Measurements from ENCODE around the gene ATG101. TPM values are rescaled to one million over a fixed set of nuclear protein-coding genes. Genes with fewer than 3 reads are reported as not detected.
"Not testable (repeated sequence)": the region's sequence is repeated elsewhere in the genome, so short reads cannot be mapped to it uniquely, and the experiment has no call there.

Gene ATG101
- total RNA-seq, 1 experiment from 2014 or later = 183 TPM

GRCh38 chr12:52086944-52087835, 17.4 kb downstream of the ATG101 start:
- in situ Hi-C loops (cut with HindIII; ENCODE audit: low pct_unique_long_range_greater_than_20kb, low sequenced_read_pairs) = no loop called here
- DNase-seq (ENCODE audit: low read depth) = no peak

GRCh38 chr12:52087961-52088820, 18.4 kb downstream of the ATG101 start:
- DNase-seq (ENCODE audit: low read depth) = no peak
- in situ Hi-C loops (cut with HindIII; ENCODE audit: low pct_unique_long_range_greater_than_20kb, low sequenced_read_pairs) = no loop called here

- in situ Hi-C loops (cut with HindIII; ENCODE audit: low pct_unique_long_range_greater_than_20kb, low sequenced_read_pairs) = no loop called here
- no peak for DNase-seq (ENCODE audit: low read depth)
Observed at GRCh38 chr12:52089491-52089890, 19.7 kb downstream of the ATG101 start.

- no peak for DNase-seq (ENCODE audit: low read depth)
- in situ Hi-C loops (cut with HindIII; ENCODE audit: low pct_unique_long_range_greater_than_20kb, low sequenced_read_pairs) = loop anchor here (5.0 kb wide), 1 partner anchor 68 kb away; no protein-coding TSS in a partner anchor
Observed at GRCh38 chr12:52090291-52090690, 20.5 kb downstream of the ATG101 start.

GRCh38 chr12:52091061-52091460, 21.3 kb downstream of the ATG101 start:
- no peak for DNase-seq (ENCODE audit: low read depth)
- in situ Hi-C loops (cut with HindIII; ENCODE audit: low pct_unique_long_range_greater_than_20kb, low sequenced_read_pairs) = loop anchor here (5.0 kb wide), 1 partner anchor 69 kb away; no protein-coding TSS in a partner anchor

GRCh38 chr12:52091869-52092268, 22.1 kb downstream of the ATG101 start:
- no peak for DNase-seq (ENCODE audit: low read depth)
- in situ Hi-C loops (cut with HindIII; ENCODE audit: low pct_unique_long_range_greater_than_20kb, low sequenced_read_pairs) = loop anchor here (5.0 kb wide), 1 partner anchor 70 kb away; no protein-coding TSS in a partner anchor

GRCh38 chr12:52093346-52093745, 23.6 kb downstream of the ATG101 start:
- DNase-seq (ENCODE audit: low read depth) = peak; percentile 24
- in situ Hi-C loops (cut with HindIII; ENCODE audit: low pct_unique_long_range_greater_than_20kb, low sequenced_read_pairs) = loop anchor here (5.0 kb wide), 1 partner anchor 71 kb away; no protein-coding TSS in a partner anchor

- in situ Hi-C loops (cut with HindIII; ENCODE audit: low pct_unique_long_range_greater_than_20kb, low sequenced_read_pairs) = no loop called here
- DNase-seq (ENCODE audit: low read depth) = no peak
Observed at GRCh38 chr12:52096332-52097044, 26.7 kb downstream of the ATG101 start.

- no peak for DNase-seq (ENCODE audit: low read depth)
- in situ Hi-C loops (cut with HindIII; ENCODE audit: low pct_unique_long_range_greater_than_20kb, low sequenced_read_pairs) = no loop called here
Observed at GRCh38 chr12:52097045-52097666, 27.4 kb downstream of the ATG101 start.

- in situ Hi-C loops (cut with HindIII; ENCODE audit: low pct_unique_long_range_greater_than_20kb, low sequenced_read_pairs); DNase-seq (ENCODE audit: low read depth): not testable (repeated sequence)
Observed at GRCh38 chr12:52104431-52105089, 34.8 kb downstream of the ATG101 start.

GRCh38 chr12:52116222-52117125, 46.7 kb downstream of the ATG101 start:
- DNase-seq (ENCODE audit: low read depth) = peak; percentile 59

GRCh38 chr12:52117806-52118475, 48.2 kb downstream of the ATG101 start:
- peak; percentile 77 for DNase-seq (ENCODE audit: low read depth)

More at GRCh38 chr12:52116222-52117125, 46.7 kb downstream of the ATG101 start:
- in situ Hi-C loops (cut with HindIII; ENCODE audit: low pct_unique_long_range_greater_than_20kb, low sequenced_read_pairs) = not testable (repeated sequence)

GRCh38 chr12:52119398-52120254, 49.8 kb downstream of the ATG101 start:
- DNase-seq (ENCODE audit: low read depth) = peak; percentile 61
- in situ Hi-C loops (cut with HindIII; ENCODE audit: low pct_unique_long_range_greater_than_20kb, low sequenced_read_pairs) = no loop called here

More at GRCh38 chr12:52117806-52118475, 48.2 kb downstream of the ATG101 start:
- in situ Hi-C loops (cut with HindIII; ENCODE audit: low pct_unique_long_range_greater_than_20kb, low sequenced_read_pairs) = not testable (repeated sequence)

- no peak for DNase-seq (ENCODE audit: low read depth)
- in situ Hi-C loops (cut with HindIII; ENCODE audit: low pct_unique_long_range_greater_than_20kb, low sequenced_read_pairs) = no loop called here
Observed at GRCh38 chr12:52120951-52121823, 51.4 kb downstream of the ATG101 start.
